K562 (cell line): ENCODE results near the gene GAA. TPM values are rescaled to one million over a fixed set of nuclear protein-coding genes. Genes with fewer than 3 reads are reported as not detected.
A peak's percentile ranks its signal among the peaks of the same experiment; 100 is the strongest.

ENCODE experiments used
- ATAC-seq: fragments of 200-7000 bp; cut with Tn5 transposase; 3 replicates; pipeline ENCODE4 v1.9.1; 2020; ENCODE audit warnings: moderate library complexity
- BruUV-seq: library from RNA; stranded (reverse); fragments of 400-500 nt; replicated peaks from 2 replicates; lab custom pipeline; 2021; lab: Mats Ljungman, UMichigan
- CTCF ChIA-PET: fragments of 300-600 bp; formaldehyde crosslinking; extraction: SDS; loops from one replicate; lab custom pipeline; 2021; ENCODE audit warnings: low intra/inter-chr PET ratio; lab: Yijun Ruan, JAX
- POLR2A ChIA-PET: fragments of 300-600, 350-650 bp; sonication (Branson Sonifier 250); formaldehyde crosslinking; extraction: SDS; loops from one replicate; lab custom pipeline; 2021; ENCODE audit warnings: antibody characterized with exemption, inconsistent platforms; lab: Yijun Ruan, JAX
- DNase-seq, 4 experiments: peaks; one replicate each; pipeline versions ENCODE4 v3.0.0 to v3.0.0-alpha.2; 2011 to 2018; ENCODE audit warnings: low spot score in 3 of 4, mixed read lengths in 3 of 4; ENCODE audit errors: extremely low read depth in 1 of 4
- FAIRE-seq: peaks from 2 replicates; lab custom pipeline; 2011; peaks lifted over from hg19 to GRCh38; lab: Jason Lieb, UNC
- H2AFZ ChIP-seq: 2 replicates; pipeline ENCODE4 v1.6.0; 2011; ENCODE audit warnings: low read depth, low read length, control low read depth, inconsistent platforms
- H3K27ac ChIP-seq: fragments of 200-600 bp; 3 replicates; pipeline ENCODE4 v1.8.0; 2011; ENCODE audit warnings: low read depth, mild to moderate bottlenecking, control low read depth, inconsistent platforms, low read length, moderate library complexity, mixed read lengths; ENCODE audit errors: extremely low read depth
- H3K27me3 ChIP-seq, 2 experiments: fragments of 300-600 bp in 1 of 2; 2 replicates in 1 of 2; 3 replicates in 1 of 2; pipeline versions ENCODE4 v1.6.0 to v1.8.0; 2011; ENCODE audit warnings: inconsistent platforms in 2 of 2, low read length in 2 of 2, mild to moderate bottlenecking in 1 of 2, mixed read lengths in 1 of 2, moderate library complexity in 1 of 2; ENCODE audit not compliant: control insufficient read depth in 2 of 2, insufficient read depth in 2 of 2
- H3K36me3 ChIP-seq: fragments of 300-600 bp; 3 replicates; pipeline ENCODE4 v1.8.0; 2011; ENCODE audit warnings: mild to moderate bottlenecking, low read length, inconsistent platforms; ENCODE audit not compliant: control insufficient read depth, insufficient read depth
- H3K4me1 ChIP-seq, 2 experiments: fragments of 200-600 bp in 1 of 2; replicated peaks in 1 of 2; 2 replicates in 1 of 2; 3 replicates in 1 of 2; pipeline versions ENCODE4 v1.5.1 to v1.8.0; 2011; ENCODE audit warnings: inconsistent platforms in 2 of 2, low read length in 2 of 2, mild to moderate bottlenecking in 1 of 2, mixed read lengths in 1 of 2, moderate library complexity in 1 of 2; ENCODE audit not compliant: control insufficient read depth in 2 of 2, insufficient read depth in 2 of 2
- H3K4me2 ChIP-seq: 2 replicates; pipeline ENCODE4 v1.6.1; 2011; ENCODE audit warnings: low read length, control low read depth, inconsistent platforms, mixed read lengths; ENCODE audit not compliant: insufficient read depth
- H3K4me3 ChIP-seq: fragments of 200-600 bp; sonication (generic), shearing (Covaris generic); 2 replicates; pipeline ENCODE4 v1.5.1; 2016; ENCODE audit warnings: control low read depth, inconsistent platforms
- H3K79me2 ChIP-seq: fragments of 200-600 bp; 3 replicates; pipeline ENCODE4 v1.8.0; 2011; ENCODE audit warnings: low read length, inconsistent platforms; ENCODE audit not compliant: control insufficient read depth, insufficient read depth
- H3K9ac ChIP-seq, 2 experiments: 2 replicates each; pipeline versions ENCODE4 v1.6.0 to v1.6.1; 2011; ENCODE audit warnings: low read depth in 2 of 2, low read length in 2 of 2, control low read depth in 1 of 2, inconsistent platforms in 1 of 2, mild to moderate bottlenecking in 1 of 2, mixed read lengths in 1 of 2; ENCODE audit not compliant: insufficient read depth in 1 of 2
- H3K9me1 ChIP-seq: one replicate; pipeline ENCODE4 v1.6.0; 2011; ENCODE audit warnings: inconsistent platforms, mild to moderate bottlenecking, low read length, moderate library complexity; ENCODE audit not compliant: control insufficient read depth, insufficient read depth
- H3K9me3 ChIP-seq: replicated peaks from 2 replicates; pipeline ENCODE4 v1.5.1; 2011; ENCODE audit warnings: low read depth, low read length, inconsistent platforms; ENCODE audit not compliant: control insufficient read depth, insufficient read depth
- H4K20me1 ChIP-seq: replicated peaks from 2 replicates; pipeline ENCODE4 v1.6.1; 2011; ENCODE audit warnings: low read length, inconsistent platforms, mixed read lengths; ENCODE audit not compliant: control insufficient read depth, insufficient read depth
- ATF7 ChIP-seq: fragments of 450-650 bp; IDR thresholded peaks from 2 replicates; pipeline ENCODE4 v1.7.1; 2014; ENCODE audit warnings: mild to moderate bottlenecking, moderate library complexity
- C11orf30 ChIP-seq: fragments of 450-650 bp; IDR thresholded peaks from 2 replicates; pipeline ENCODE4 v1.6.1; 2016; ENCODE audit warnings: low read depth, mild to moderate bottlenecking
- CBX2 ChIP-seq: fragments of 200-600 bp; sonication (generic); IDR thresholded peaks from one replicate; pipeline ENCODE4 v1.6.1; 2012; ENCODE audit warnings: mild to moderate bottlenecking, low read length, inconsistent platforms; ENCODE audit not compliant: insufficient read depth, poor library complexity, severe bottlenecking
- CREB3 ChIP-seq: fragments of 450-650 bp; conservative IDR thresholded peaks from 2 replicates; pipeline ENCODE4 v1.6.1; 2016; ENCODE audit warnings: missing genetic modification characterization, low read depth, mild to moderate bottlenecking, missing compliant biosample characterization, moderate library complexity
- ESRRB ChIP-seq: fragments of 250-450 bp; sonication (Bioruptor Pico); IDR thresholded peaks from 2 replicates; pipeline ENCODE4 v1.5.0; 2020; ENCODE audit warnings: mild to moderate bottlenecking, moderate library complexity, borderline replicate concordance
- MAFF ChIP-seq: IDR thresholded peaks from 2 replicates; pipeline ENCODE4 v1.6.1; 2012; ENCODE audit warnings: low read length, improper control_type of control experiment
- MAFG ChIP-seq: fragments of 450-650 bp; conservative IDR thresholded peaks from 2 replicates; pipeline ENCODE4 v1.6.1; 2016; ENCODE audit warnings: missing genetic modification characterization, missing compliant biosample characterization
- PCBP2 ChIP-seq: fragments of 200-400 bp; formaldehyde crosslinking; IDR thresholded peaks from 2 replicates; pipeline ENCODE4 v1.6.1; 2018; ENCODE audit warnings: low read length, low read depth, mild to moderate bottlenecking, moderate library complexity; ENCODE audit not compliant: poor library complexity, severe bottlenecking
- SIX5 ChIP-seq, 2 experiments: IDR thresholded peaks; 2 replicates each; pipeline ENCODE4 v1.6.1; 2011; ENCODE audit warnings: low read length in 2 of 2, borderline replicate concordance in 1 of 2, low read depth in 1 of 2, mild to moderate bottlenecking in 1 of 2, moderate library complexity in 1 of 2; ENCODE audit not compliant: insufficient read depth in 1 of 2
- SRSF9 ChIP-seq: fragments of 200-400 bp; formaldehyde crosslinking; IDR thresholded peaks from 2 replicates; pipeline ENCODE4 v1.6.1; 2017; ENCODE audit warnings: low read depth, low read length, borderline replicate concordance
- TBP ChIP-seq: optimal IDR thresholded peaks from 2 replicates; pipeline ENCODE3; 2011; ENCODE audit warnings: low read depth, low read length, improper control_type of control experiment
- ZNF316 ChIP-seq: fragments of 450-650 bp; IDR thresholded peaks from 2 replicates; pipeline ENCODE4 v1.6.1; 2016
- ZNF512 ChIP-seq: IDR thresholded peaks from 2 replicates; pipeline ENCODE4 v1.6.1; 2016; ENCODE audit warnings: missing genetic modification characterization, missing compliant biosample characterization
- WGBS: fragments of 100-300 bp; shearing (Covaris generic); methylation state at CpG from one replicate; pipeline ENCODE4 v1.1.6; 2016; ENCODE audit warnings: low coverage, mixed read lengths; ENCODE audit not compliant: insufficient coverage; ENCODE audit errors: missing lambda C conversion rate; 5-methylcytosine and 5-hydroxymethylcytosine counted together
- in situ Hi-C: fragments of 300-500 bp; cut with MboI; formaldehyde crosslinking; loops from 4 replicates; pipeline ENCODE4 v1.15.0; 2018; ENCODE audit warnings: inconsistent platforms, mixed read lengths
- intact Hi-C: fragments of 100-400 bp; cut with micrococcal nuclease; formaldehyde crosslinking; loops from 2 replicates; pipeline ENCODE4 v1.14.2; 2022
- polyA plus RNA-seq, 8 experiments: library from polyadenylated mRNA; depleted of rRNA in 4 of 8; stranded (reverse) in 5 of 8; unstranded in 3 of 8; fragments of >200 nt; fragmentation: Nextera tagmentation in 2 of 8; fragmentation: Illumina TruSeq in 1 of 8; extraction: Ambion mirVana in 2 of 8; extraction: Trizol in 1 of 8; gene quantifications; 2 replicates each; pipeline versions ENCODE4 v1.2.1 to v1.2.3, GENCODE V29; 2011 to 2014; ENCODE audit warnings: inconsistent platforms in 1 of 8, missing spikeins in 1 of 8
- total RNA-seq, 7 experiments: library from RNA; depleted of rRNA in 6 of 7; stranded (reverse); fragments of >200 nt in 6 of 7; fragmentation: Illumina TruSeq in 2 of 7; extraction: Trizol in 2 of 7; gene quantifications; 2 replicates each; pipeline versions ENCODE4 v1.2.1 to v1.2.3, GENCODE V29; 2011 to 2021; ENCODE audit warnings: low replicate concordance in 1 of 7

The GAA gene
- total and polyA plus RNA-seq, 9 of the 15 experiments (the other 6 are each of a cell fraction or from before 2014, with no cell fraction given) = 0.15 to 6.4 (median 1.7) TPM

GRCh38 chr17:80099291-80100034, 1.9 kb upstream of the GAA start:
- Histone ChIP-seq H3K27me3 (peaks cover 17 to 39% of the 10 kb centered on the region in 2 experiments; a peak in 4 of 5 replicates), H3K4me1 (peaks cover 6 to 40% of the 10 kb centered on the region in 2 experiments; a peak in 4 of 5 replicates), H4K20me1 (no peaks in the 10 kb centered on the region), H3K4me2 (no peak overlapping the region), H3K9me3 (no peaks in the 10 kb centered on the region), H3K9me1 (no peaks in the 10 kb centered on the region), H3K36me3 (no peaks in the 10 kb centered on the region), H3K79me2 (no peaks in the 10 kb centered on the region), H3K27ac (no peak overlapping the region), H3K9ac (no peak overlapping the region), H2AFZ (no peak overlapping the region), H3K4me3 (no peak overlapping the region)
- ATAC-seq (no peak), FAIRE-seq (no peak), DNase-seq (no peak)
- BruUV-seq = no TSS peak
- intact Hi-C loops (loop anchor here (10.0 kb wide), 1 partner anchor 85 kb away; no protein-coding TSS in a partner anchor), in situ Hi-C loops (no loop called here)
- TF ChIP-seq C11orf30 (peak; percentile 67), CREB3 (no peak), PCBP2 (no peak), SRSF9 (no peak), SIX5 (IDR thresholded peaks at IDR 0.05; ENCODE audit: borderline replicate concordance in 1 of 2, insufficient read depth in 1 of 2, low read depth in 1 of 2, low read length in 2 of 2) (no peak), ZNF316 (peak; percentile 78), MAFG (tag) (0 out of 2 replicates have a peak, but pooled peaks have one; percentile 5), ESRRB (CRISPR knock-in tag) (no peak), ATF7 (no peak), CBX2 (no peak), ZNF512 (tag) (no peak), MAFF (peak; percentile 28; the same call in 1 of the 2 replicates), TBP (no peak)
- ChIA-PET POLR2A (no interaction called here), CTCF (no interaction called here)
- WGBS = 59% methylated on average over 26 of the region's 27 CpGs
